Measurements from ENCODE around the gene RDH16. TPM values are rescaled to one million over a fixed set of nuclear protein-coding genes. Genes with fewer than 3 reads are reported as not detected.

Gene RDH16
- total RNA-seq, 2 experiments from 2014 or later, result 0.30 to 0.34 TPM

DNA sequence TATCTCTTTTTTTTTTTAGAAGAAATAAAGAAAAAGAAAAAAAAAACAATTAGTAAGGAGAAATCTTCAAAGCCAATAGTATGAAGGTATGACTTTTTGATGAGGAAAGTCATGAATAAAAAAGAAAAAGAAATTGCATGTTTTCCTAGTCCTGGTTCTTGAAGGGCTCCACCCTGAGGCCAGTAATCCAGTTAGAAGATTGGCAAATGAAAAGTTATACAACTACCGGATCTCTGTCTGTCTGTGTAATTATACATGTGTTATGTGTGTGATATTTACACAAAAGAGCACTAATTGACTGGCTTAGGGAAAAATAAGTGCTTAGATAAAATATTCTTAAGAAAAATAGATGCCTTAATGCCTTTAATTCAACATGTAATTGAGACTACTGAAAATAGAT lies 51.6 kb downstream of the RDH16 start:
- Histone ChIP-seq H3K9me3 (ENCODE audit: control insufficient read depth in 1 of 2, insufficient read depth in 1 of 2, low read length in 2 of 2) (peaks cover 29 to 36% of the 10 kb centered on the region in 2 experiments), H3K4me1 (ENCODE audit: insufficient read depth, low read length) (no peaks in the 10 kb centered on the region), H3K36me3 (ENCODE audit: insufficient read depth, low read length) (no peaks in the 10 kb centered on the region), H3K27ac (ENCODE audit: low read depth in 1 of 2, low read length in 2 of 2) (no peak overlapping the region), H3K4me3 (ENCODE audit: low read length) (no peak overlapping the region), H3K27me3 (ENCODE audit: control insufficient read depth in 1 of 2, insufficient read depth in 2 of 2, low read length in 2 of 2) (no peaks in the 10 kb centered on the region)
- TF ChIP-seq, protein P1, sequence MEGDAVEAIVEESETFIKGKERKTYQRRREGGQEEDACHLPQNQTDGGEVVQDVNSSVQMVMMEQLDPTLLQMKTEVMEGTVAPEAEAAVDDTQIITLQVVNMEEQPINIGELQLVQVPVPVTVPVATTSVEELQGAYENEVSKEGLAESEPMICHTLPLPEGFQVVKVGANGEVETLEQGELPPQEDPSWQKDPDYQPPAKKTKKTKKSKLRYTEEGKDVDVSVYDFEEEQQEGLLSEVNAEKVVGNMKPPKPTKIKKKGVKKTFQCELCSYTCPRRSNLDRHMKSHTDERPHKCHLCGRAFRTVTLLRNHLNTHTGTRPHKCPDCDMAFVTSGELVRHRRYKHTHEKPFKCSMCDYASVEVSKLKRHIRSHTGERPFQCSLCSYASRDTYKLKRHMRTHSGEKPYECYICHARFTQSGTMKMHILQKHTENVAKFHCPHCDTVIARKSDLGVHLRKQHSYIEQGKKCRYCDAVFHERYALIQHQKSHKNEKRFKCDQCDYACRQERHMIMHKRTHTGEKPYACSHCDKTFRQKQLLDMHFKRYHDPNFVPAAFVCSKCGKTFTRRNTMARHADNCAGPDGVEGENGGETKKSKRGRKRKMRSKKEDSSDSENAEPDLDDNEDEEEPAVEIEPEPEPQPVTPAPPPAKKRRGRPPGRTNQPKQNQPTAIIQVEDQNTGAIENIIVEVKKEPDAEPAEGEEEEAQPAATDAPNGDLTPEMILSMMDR (IDR thresholded peaks at IDR 0.05), result no peak
- H3K4me3 Mint-ChIP-seq, result no peak overlapping the region
- ChIA-PET POLR2A (no interaction called here), CTCF (no interaction called here)
- no peak for ATAC-seq (ENCODE audit: poor library complexity)
- H3K4me1 Mint-ChIP-seq (ENCODE audit: low read depth), result no peaks in the 10 kb centered on the region
- no peak overlapping the region for H3K27ac Mint-ChIP-seq
- peaks cover 5% of the 10 kb centered on the region for H3K9me3 Mint-ChIP-seq
- peaks cover 5% of the 10 kb centered on the region for H3K27me3 Mint-ChIP-seq
- DNase-seq, result no peak
- intact Hi-C loops (cut with DNase I, micrococcal nuclease), result no loop called here
- H3K36me3 Mint-ChIP-seq (ENCODE audit: low read depth), result no peaks in the 10 kb centered on the region

GRCh38 chr12:56903374-56903773 lies 54.0 kb downstream of the RDH16 start:
- Mint-ChIP-seq H3K27me3 (peaks cover 5% of the 10 kb centered on the region), H3K4me1 (ENCODE audit: low read depth) (no peaks in the 10 kb centered on the region), H3K36me3 (ENCODE audit: low read depth) (peaks cover 6% of the 10 kb centered on the region), H3K9me3 (peaks cover 5% of the 10 kb centered on the region), H3K27ac (no peak overlapping the region), H3K4me3 (no peak overlapping the region)
- no peak for ATAC-seq (ENCODE audit: poor library complexity)
- Histone ChIP-seq H3K36me3 (ENCODE audit: insufficient read depth, low read length) (no peaks in the 10 kb centered on the region), H3K4me3 (ENCODE audit: low read length) (no peak overlapping the region), H3K9me3 (ENCODE audit: control insufficient read depth in 1 of 2, insufficient read depth in 1 of 2, low read length in 2 of 2) (peaks cover 29 to 35% of the 10 kb centered on the region in 2 experiments), H3K27me3 (ENCODE audit: control insufficient read depth in 1 of 2, insufficient read depth in 2 of 2, low read length in 2 of 2) (no peaks in the 10 kb centered on the region), H3K27ac (ENCODE audit: low read depth in 1 of 2, low read length in 2 of 2) (no peak overlapping the region), H3K4me1 (ENCODE audit: insufficient read depth, low read length) (no peaks in the 10 kb centered on the region)
- CTCF ChIA-PET, result no interaction called here
- intact Hi-C loops (cut with DNase I, micrococcal nuclease), result no loop called here
- POLR2A ChIA-PET, result no interaction called here
- TF ChIP-seq, protein P1 (IDR thresholded peaks at IDR 0.05), result no peak
- no peak for DNase-seq

Other genes with a start within 250 kb of the RDH16 start
- gene NACA, start 232.3 kb downstream of the RDH16 start, total RNA-seq, result 1,000 to 10,000 TPM; 1,441 to 1,479 TPM
- 1 to 10 TPM; 5.3 to 6.1 TPM for gene PRIM1, start 205.3 kb downstream of the RDH16 start, total RNA-seq
- gene HSD17B6, start 194.3 kb downstream of the RDH16 start, total RNA-seq, result not detected
- gene SDR9C7, start 23.2 kb downstream of the RDH16 start, total RNA-seq, result not detected
- 1 to 10 TPM; 6.9 to 8.0 TPM for gene ZBTB39, start 48.9 kb upstream of the RDH16 start, total RNA-seq
- not detected for gene TAC3, start 58.9 kb upstream of the RDH16 start, total RNA-seq
- 1 to 10 TPM; 1.0 to 1.1 TPM for gene MYO1A, start 92.5 kb upstream of the RDH16 start, total RNA-seq
- 1 to 10 TPM; 7.2 to 9.9 TPM for gene NEMP1, start 121.2 kb upstream of the RDH16 start, total RNA-seq
- 1 to 10 TPM; 4.8 to 6.1 TPM for gene NAB2, start 131.5 kb upstream of the RDH16 start, total RNA-seq
- 100 to 1,000 TPM; 133 to 144 TPM for gene STAT6, start 153.8 kb upstream of the RDH16 start, total RNA-seq
- gene LRP1, start 170.9 kb upstream of the RDH16 start, total RNA-seq, result 1 to 10 TPM; 6.6 to 8.5 TPM
- gene LRP1-AS, start 190.0 kb upstream of the RDH16 start, total RNA-seq, result not detected